Left lobe of liver (tissue), 2 donors: ENCODE results near the gene PAK4. TPM values are rescaled to one million over a fixed set of nuclear protein-coding genes. Genes with fewer than 3 reads are reported as not detected.
"Not testable (repeated sequence)": the region's sequence is repeated elsewhere in the genome, so short reads cannot be mapped to it uniquely, and the experiment has no call there.

Experiments used
- ATAC-seq: fragments of 200-7000 bp; cut with Tn5 transposase; one replicate; pipeline ENCODE4 v1.9.1; 2020; ENCODE audit warnings: mild to moderate bottlenecking, moderate library complexity
- DNase-seq: peaks from one replicate; pipeline ENCODE4 v3.0.0-alpha.2; 2020; ENCODE audit warnings: low spot score
- total RNA-seq: library from RNA; stranded (reverse); gene quantifications from one replicate; pipeline ENCODE4 v1.2.1, GENCODE V29; 2021
- donor health status: DM: no; HTN: no; CAD: no; lungs with moderate emphysema.
- donor health status: DM: no; HTN: yes; CAD: no.

Gene PAK4
- 19.4 TPM for total RNA-seq

GRCh38 chr19:39125554-39126311 is at the start of gene PAK4:
Gene PAK4 (plus strand): TSS chr19:39125786. CDS start chr19:39169554, 43,768 bp downstream.
- ATAC-seq (peak; percentile 86), DNase-seq (peak; percentile 98)

GRCh38 chr19:39077323-39077722 is 48.3 kb upstream of the PAK4 start:
- DNase-seq (no peak), ATAC-seq (no peak)

DNA sequence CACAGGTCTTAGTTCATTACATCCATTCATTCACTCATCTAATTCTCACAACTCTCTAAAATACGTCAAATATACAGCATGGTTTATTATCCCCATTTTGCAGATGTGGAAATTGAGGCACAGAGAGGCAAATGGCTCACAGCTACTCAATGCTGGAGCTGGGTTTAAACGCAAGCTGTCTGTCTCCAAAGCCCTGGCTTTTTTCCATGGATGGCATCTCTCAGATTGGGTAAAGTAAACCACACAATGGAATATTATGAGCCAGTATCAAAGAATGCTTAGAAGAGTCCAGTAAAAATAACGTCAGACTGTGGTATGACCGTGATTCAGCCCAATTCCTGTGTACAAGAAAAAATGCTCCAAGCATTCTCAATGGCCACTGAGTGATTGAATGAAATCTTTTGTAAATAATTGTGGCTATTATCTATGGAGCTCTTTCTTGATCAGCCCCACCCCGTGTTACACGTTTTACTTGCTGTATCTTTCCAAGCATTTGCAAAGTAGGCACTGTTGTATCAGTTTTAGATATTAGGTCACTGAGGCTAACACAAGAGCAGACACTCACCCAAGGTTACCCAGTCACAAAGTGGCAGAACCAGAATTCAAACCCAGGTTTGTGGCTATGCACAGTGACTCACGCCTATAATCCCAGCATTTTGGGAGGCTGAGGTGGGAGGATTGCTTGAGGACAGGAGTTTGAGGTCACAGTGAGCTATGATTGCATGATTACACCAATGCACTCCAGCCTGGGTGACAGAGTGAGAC is 47.0 kb upstream of the PAK4 start:
- DNase-seq (no peak), ATAC-seq (no peak)

- no peak for ATAC-seq
These were observed 45.2 kb upstream of the PAK4 start for GRCh38 chr19:39080431-39080830.

DNA sequence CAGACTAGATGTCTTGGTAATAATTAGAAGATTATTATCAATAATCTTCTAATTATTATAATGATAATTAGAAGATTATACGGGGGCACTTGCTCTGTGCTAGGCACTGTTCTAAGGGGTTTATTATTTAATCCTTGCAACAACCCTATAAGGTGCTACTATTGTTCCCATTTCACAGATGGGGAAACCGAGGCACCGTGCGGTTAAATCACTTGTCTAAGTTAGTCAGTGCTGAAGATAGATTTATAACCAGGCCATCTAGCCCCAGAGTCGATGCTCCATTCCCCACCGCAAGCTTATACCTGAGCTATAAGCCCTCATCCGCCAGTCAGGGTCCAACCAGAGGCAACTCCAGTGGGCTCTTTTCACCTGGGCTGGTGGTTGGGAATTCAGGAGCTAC is 43.4 kb upstream of the PAK4 start:
- no peak for DNase-seq

More at GRCh38 chr19:39080431-39080830, 45.2 kb upstream of the PAK4 start:
- no peak for DNase-seq

DNA sequence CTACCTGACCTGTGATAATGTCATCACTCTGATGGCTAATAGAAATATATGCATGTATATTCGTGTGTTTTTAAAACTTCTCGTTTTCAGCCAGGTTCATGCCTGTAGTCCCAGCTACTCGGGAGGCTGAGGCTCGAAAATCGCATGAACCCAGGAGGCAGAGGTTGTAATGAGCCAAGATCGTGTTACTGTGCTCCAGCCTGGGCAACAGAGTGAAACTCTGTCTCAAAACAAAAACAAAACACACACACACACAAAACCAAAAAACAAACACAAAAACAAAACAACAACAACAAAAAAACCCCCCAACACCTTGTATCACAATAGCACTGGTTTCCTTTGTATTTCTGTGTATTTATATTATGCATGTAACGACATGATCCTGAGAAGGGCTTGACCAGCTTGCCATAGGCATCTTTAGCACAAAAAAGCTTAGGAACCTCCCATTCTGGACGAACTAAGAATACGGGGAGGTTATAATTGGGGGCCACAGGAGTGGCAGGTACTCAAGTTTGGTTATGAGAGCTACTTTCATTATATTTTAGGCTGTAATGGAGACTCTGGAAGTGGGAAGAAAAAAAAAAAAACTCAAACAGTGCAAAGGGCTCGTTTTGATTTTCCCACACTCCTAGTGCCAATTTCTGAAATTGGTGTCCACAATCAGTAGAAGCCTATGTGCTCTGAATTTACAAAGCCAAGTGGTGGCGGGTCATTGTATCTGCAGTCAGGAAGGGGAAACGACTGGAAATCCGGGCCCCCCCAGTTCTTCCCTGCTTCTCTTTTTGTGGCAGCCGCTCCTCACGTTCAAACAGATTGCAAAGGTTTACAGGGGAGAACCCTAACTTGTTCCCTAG is 42.6 kb upstream of the PAK4 start:
- peak; percentile 55 for ATAC-seq

More for the DNA sequence above, 43.4 kb upstream of the PAK4 start:
- no peak for ATAC-seq

GRCh38 chr19:39083599-39083982 is 42.0 kb upstream of the PAK4 start:
- DNase-seq: no peak
- ATAC-seq: no peak

More for the DNA sequence above, 42.6 kb upstream of the PAK4 start:
- no peak for DNase-seq

GRCh38 chr19:39083983-39084731 is 41.4 kb upstream of the PAK4 start, which contains the start of gene ACP7:
Gene ACP7 (plus strand): TSS chr19:39084368. CDS start chr19:39085270, 902 bp downstream.
- peak; percentile 10 for ATAC-seq

GRCh38 chr19:39084732-39085080 is 40.9 kb upstream of the PAK4 start:
- DNase-seq (no peak), ATAC-seq (no peak)

More at GRCh38 chr19:39083983-39084731, 41.4 kb upstream of the PAK4 start, which contains the start of gene ACP7:
- no peak for DNase-seq

GRCh38 chr19:39085392-39085791 is 40.2 kb upstream of the PAK4 start:
- ATAC-seq (no peak), DNase-seq (no peak)

DNA sequence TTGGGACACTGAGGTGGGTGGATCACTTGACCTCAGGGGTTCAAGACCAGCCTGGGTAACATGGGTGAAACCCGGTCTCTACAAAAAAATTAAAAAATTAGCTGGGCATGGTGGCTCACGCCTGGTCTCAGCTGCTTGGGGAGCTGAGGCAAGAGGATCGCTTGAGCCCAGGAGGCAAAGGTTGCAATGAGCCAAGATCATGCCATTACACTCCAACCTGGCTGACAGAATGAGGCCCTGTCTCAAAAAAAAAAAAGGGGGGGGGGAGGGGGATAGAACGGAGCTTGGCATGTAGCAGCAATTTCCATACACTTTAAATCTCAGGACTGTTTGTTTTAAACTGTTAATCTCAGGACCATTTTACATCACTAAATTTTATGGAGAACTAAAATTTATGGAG is 39.2 kb upstream of the PAK4 start:
- ATAC-seq: no peak
- DNase-seq: no peak

DNA sequence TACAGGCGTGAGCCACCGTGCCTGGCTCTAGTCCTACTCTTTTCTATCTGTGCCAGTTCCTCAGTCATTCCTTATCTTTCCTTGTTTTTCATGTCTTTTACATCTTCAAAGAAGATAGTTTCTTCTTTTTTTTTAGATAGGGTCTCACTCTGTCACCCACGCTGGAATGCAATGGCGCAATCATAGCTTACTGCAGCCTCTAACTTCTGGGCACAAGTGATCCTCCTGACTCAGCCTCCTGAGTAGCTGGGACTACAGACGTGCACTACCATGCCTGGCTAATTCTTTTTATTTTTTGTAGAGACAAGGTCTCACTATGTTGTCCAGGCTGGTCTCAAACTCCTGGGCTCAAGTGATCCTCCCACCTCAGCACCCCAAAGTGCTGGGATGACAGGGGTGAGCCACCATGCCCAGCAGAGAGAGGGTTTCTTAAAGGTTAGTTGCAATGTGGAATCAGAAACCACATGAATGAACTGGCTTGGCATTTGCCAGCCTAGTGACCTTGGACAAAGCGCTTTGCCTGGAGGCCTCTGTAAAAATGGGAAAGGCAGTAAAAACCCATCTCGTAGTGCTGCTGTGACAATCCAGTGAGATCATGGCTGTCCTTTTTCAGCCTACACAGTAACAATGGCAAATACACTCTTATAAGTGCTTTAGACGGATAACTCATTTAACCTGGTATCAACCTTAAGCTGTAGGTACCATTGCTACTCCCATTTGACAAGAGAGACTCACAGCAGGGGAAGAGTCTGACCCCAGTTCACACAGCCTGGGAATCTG is 37.5 kb upstream of the PAK4 start:
- DNase-seq (no peak), ATAC-seq (no peak)

DNA sequence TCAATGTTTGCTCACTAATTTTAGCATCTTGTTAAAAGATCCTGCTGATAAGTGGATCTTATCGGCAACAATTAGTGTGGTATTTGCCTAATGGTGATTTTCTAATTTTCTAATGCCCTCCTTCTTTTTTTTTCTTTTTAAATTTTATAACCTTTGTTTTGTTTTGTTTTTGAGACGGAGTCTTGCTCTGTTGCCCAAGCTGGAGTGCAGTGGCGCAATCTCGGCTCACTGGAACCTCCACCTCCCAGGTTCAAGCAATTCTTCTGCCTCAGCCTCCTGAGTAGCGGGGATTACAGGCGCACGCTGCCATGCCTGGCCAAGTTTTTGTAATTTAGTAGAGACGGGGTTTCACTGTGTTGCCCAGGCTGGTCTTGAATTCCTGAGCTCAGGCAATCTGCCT is 35.6 kb upstream of the PAK4 start:
- DNase-seq, ATAC-seq: not testable (repeated sequence)

- DNase-seq (no peak), ATAC-seq (no peak)
These were observed 34.7 kb upstream of the PAK4 start for GRCh38 chr19:39090881-39091280.

- DNase-seq, ATAC-seq: not testable (repeated sequence)
These were observed 29.6 kb upstream of the PAK4 start for GRCh38 chr19:39095799-39096540.

DNA sequence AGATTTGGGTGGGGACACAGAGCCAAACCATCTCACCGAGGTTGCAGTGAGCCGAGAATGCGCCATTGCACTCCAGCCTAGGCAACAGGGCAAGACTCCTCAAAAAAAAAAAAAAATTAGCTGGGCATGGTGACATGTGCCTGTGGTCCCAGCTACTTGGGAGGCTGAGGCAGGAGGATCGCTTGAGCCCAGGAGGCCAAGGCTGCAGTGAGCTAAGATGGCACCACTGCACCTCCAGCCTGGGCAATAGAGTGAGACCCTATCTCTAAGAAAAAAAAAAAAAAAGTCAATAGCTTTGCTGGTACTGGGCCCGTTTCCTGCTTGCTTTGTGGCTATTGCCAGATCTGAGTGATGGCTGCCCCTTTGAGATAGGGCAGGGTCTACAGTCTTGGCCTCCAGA is 28.3 kb upstream of the PAK4 start:
- DNase-seq (no peak), ATAC-seq (no peak)

GRCh38 chr19:39097721-39098120 is 27.9 kb upstream of the PAK4 start:
- no peak for ATAC-seq

DNA sequence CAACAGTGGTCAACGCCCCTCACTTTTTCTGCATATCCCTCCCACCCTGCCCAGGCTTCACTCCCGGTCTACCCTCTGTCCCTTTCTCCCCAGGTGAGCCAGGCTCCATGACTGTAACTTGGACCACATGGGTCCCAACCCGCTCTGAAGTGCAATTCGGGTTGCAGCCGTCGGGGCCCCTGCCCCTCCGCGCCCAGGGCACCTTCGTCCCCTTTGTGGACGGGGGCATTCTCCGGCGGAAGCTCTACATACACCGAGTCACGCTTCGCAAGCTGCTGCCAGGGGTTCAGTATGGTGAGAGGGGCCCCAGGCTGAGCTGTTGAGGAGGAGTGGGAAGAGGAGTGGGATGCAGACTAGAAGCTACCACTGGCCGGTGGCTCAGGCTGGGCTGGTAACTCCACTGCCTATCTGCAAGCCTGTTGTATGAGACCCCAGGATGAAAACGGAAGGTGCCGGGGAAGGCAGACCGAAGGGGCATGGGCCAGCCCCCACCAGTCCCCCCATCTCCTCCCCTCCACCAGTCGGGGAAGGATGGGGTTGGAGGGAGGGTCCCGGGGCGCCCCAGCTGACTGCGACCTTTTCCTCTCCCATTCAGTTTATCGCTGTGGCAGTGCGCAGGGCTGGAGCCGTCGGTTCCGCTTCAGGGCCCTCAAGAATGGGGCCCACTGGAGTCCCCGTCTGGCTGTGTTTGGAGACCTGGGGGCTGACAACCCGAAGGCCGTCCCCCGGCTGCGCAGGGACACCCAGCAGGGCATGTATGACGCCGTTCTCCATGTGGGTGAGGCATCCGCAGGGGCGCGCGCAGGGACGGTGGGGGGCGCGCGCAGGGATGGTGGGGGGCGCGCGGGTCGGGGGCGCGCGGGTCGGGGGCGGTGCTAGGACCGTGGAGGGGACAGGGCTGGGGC is 27.0 kb upstream of the PAK4 start:
- ATAC-seq (no peak), DNase-seq (no peak)

More at GRCh38 chr19:39097721-39098120, 27.9 kb upstream of the PAK4 start:
- DNase-seq: no peak
